Upper lobe of right lung (tissue), 1 donor: ENCODE results near the gene DUSP14. TPM values are rescaled to one million over a fixed set of nuclear protein-coding genes. Genes with fewer than 3 reads are reported as not detected.

Source experiments
- ATAC-seq: fragments of 200-7000 bp; cut with Tn5 transposase; one replicate; pipeline ENCODE4 v1.9.1; 2020; ENCODE audit warnings: mild to moderate bottlenecking, moderate library complexity
- DNase-seq: peaks from one replicate; pipeline ENCODE4 v3.0.0-alpha.2; 2020
- H3K27ac ChIP-seq: fragments of 200-600 bp; one replicate; pipeline ENCODE4 v1.8.0; 2022
- H3K27me3 ChIP-seq: fragments of 200-600 bp; one replicate; pipeline ENCODE4 v1.8.0; 2022; ENCODE audit warnings: mild to moderate bottlenecking
- H3K36me3 ChIP-seq: fragments of 200-600 bp; one replicate; pipeline ENCODE4 v1.8.0; 2022
- H3K4me1 ChIP-seq: fragments of 200-600 bp; one replicate; pipeline ENCODE4 v1.8.0; 2022
- H3K4me3 ChIP-seq: fragments of 200-600 bp; one replicate; pipeline ENCODE4 v1.8.0; 2022; ENCODE audit warnings: mild to moderate bottlenecking
- H3K9me3 ChIP-seq: fragments of 200-600 bp; one replicate; pipeline ENCODE4 v1.8.0; 2022
- intact Hi-C: fragments of 100-400 bp; cut with DNase I; formaldehyde crosslinking; loops from one replicate; pipeline ENCODE4 v1.11.0; 2022
- total RNA-seq: library from RNA; stranded (reverse); fragmentation: NEBNext Ultra II Directional; extraction: Animal tissue kit (Norgen Biotek cat#: 25700); gene quantifications from one replicate; pipeline ENCODE4 v1.2.1, GENCODE V29; 2021
- TF ChIP-seq, protein P1 (sequence below): fragments of 200-600 bp; IDR thresholded peaks from one replicate; pipeline ENCODE4 v1.8.0; 2022; ENCODE audit warnings: antibody characterized with exemption
- donor health status: DM: no; HTN: yes; CAD: no; lungs with severe emphysema.

DUSP14 gene
- total RNA-seq, 1 donor from 2014 or later, result 9.0 TPM

DNA sequence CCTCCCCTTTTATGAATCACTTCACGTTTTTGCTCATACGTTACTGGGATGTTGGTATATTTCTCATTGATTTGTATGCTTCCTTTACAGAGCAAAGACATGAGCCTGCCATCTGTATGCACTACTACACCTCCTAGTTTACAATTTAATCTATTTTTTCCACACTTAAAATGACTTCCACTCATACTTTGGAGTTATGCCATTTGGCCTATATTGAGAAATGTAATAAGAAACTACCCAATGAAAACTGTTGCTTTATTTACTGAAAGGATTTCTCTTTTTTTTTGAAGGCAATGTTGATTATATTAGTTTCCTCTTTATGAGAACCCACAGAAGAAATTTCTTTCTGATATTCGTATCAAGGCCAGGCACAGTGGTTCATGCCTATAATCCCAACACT, 43.1 kb downstream of the DUSP14 start:
- Histone ChIP-seq H3K27ac (no peak overlapping the region), H3K27me3 (no peaks in the 10 kb centered on the region), H3K4me3 (no peak overlapping the region), H3K4me1 (no peaks in the 10 kb centered on the region), H3K36me3 (peaks cover 90% of the 10 kb centered on the region), H3K9me3 (no peaks in the 10 kb centered on the region)
- ATAC-seq (no peak), DNase-seq (no peak)
- intact Hi-C loops, result no loop called here
- TF ChIP-seq, protein P1, sequence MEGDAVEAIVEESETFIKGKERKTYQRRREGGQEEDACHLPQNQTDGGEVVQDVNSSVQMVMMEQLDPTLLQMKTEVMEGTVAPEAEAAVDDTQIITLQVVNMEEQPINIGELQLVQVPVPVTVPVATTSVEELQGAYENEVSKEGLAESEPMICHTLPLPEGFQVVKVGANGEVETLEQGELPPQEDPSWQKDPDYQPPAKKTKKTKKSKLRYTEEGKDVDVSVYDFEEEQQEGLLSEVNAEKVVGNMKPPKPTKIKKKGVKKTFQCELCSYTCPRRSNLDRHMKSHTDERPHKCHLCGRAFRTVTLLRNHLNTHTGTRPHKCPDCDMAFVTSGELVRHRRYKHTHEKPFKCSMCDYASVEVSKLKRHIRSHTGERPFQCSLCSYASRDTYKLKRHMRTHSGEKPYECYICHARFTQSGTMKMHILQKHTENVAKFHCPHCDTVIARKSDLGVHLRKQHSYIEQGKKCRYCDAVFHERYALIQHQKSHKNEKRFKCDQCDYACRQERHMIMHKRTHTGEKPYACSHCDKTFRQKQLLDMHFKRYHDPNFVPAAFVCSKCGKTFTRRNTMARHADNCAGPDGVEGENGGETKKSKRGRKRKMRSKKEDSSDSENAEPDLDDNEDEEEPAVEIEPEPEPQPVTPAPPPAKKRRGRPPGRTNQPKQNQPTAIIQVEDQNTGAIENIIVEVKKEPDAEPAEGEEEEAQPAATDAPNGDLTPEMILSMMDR, result no peak

DNA sequence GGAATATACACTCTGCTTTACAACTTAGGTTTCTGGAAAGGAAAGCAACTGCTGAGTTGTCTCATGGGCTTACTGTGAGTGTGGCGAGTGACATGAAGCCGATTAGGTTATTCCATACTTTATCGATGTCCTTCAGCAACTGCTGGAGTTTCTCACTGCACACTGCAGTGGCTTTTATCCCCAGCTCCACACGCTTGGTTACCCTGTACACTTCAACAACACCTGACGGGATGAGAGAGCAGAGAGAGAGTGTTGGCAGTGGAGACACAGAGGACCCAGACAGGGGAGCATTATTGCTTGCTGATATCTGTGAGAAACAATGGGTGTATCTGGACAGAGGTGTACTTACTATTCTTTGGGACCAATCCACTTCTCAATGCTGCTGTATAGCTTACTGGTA, 46.2 kb downstream of the DUSP14 start:
- intact Hi-C loops, result no loop called here
- Histone ChIP-seq H3K27ac (no peak overlapping the region), H3K27me3 (no peaks in the 10 kb centered on the region), H3K4me1 (no peaks in the 10 kb centered on the region), H3K9me3 (no peaks in the 10 kb centered on the region), H3K36me3 (peaks cover 94% of the 10 kb centered on the region), H3K4me3 (no peak overlapping the region)
- TF ChIP-seq, protein P1, result no peak
- no peak for ATAC-seq
- DNase-seq, result no peak

DNA sequence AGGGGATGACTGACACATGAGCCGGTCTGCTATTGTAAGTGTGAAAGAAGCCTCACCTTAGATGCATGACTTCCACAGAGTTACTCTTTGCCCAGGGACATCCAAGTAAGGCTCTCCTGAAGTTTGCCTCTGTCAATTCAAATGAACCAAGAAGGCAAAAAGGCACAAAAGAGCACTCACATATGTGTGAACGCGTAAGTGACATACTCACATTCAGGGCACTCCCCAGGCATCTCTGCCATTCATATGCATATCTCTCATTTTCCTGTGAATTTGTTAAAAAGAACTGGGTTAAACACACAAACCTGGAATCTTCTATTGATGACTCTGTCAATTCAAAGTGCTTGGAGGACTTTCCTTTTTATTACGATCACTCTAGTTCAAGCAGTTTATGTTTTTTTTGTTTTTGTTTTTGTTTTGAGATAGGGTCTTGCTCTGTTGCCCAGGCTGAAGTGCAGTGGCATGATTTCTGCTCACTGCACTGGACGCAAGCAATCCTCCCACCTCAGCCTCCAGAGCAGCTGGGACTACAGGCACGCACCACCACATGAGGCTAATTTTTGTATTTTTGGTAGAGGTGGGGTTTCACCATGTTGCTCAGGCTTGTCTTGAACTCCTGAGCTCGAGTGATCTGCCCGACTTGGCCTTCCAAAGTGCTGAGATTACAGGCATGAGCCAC, 49.4 kb downstream of the DUSP14 start:
- Histone ChIP-seq H3K27me3 (no peaks in the 10 kb centered on the region), H3K27ac (no peak overlapping the region), H3K4me3 (no peak overlapping the region), H3K4me1 (no peaks in the 10 kb centered on the region), H3K36me3 (peaks cover 86% of the 10 kb centered on the region), H3K9me3 (no peaks in the 10 kb centered on the region)
- no peak for ATAC-seq
- DNase-seq, result no peak
- intact Hi-C loops, result no loop called here
- TF ChIP-seq, protein P1, result no peak

DNA sequence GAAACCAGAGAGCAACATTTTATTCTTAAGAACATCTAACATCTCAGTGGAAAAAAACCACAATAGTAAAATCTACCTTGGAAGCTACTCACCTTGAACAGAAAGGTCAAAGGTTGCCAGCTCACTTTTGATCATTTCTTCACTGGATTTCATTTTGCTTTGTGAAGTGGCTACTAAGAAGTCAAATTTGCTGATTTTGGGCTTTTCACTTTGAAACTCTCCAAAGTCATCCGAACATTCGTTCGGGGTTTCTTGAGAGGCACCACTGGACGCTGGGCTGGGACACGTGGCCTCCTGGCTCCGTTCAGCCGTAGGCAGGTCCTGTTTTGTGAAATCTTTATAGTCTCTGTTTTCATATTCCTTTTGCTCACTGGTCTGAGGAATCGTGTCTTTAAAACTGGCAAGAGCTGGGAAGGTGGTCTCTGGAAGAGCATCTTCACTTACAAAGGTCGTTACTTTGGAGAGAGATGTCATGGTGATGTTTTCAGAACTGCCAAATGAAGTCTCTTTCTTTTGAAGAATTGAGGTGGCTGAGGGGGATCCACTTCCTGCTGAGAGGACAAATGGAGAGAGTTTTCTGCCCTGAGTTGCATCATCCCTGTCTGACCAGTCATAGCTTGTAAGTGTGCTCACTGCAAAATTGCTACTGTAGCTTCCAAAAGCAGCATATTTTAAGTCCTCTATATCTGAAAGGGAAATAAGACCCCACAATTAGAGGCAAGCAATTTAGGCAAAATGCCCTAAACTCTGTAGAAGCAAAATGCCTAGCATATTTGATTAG, 52.4 kb downstream of the DUSP14 start:
- intact Hi-C loops, result no loop called here
- ATAC-seq, result no peak
- no peaks in the 10 kb centered on the region for H3K4me1 ChIP-seq

DNA sequence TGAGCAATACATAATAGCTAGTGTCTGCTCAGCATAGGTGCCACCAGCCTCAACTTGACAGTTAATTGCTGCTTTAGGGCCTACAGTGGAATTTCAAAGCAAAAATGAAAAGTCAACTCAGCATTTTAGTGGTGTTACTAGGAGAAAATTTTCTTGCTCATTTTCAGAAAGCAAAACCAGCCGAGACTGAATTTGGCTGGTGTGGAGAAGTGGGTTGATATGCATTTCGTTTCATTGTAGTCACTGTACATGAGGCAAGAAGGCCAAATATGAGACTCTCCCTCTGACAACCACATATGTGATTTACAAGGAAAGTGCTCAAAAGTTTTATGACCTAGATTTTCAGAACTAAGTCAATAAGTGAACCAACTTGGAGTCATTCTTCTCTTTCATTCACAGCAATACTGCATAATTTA, 54.0 kb downstream of the DUSP14 start:
- Histone ChIP-seq H3K4me3 (no peak overlapping the region), H3K27me3 (no peaks in the 10 kb centered on the region), H3K36me3 (peaks cover 45% of the 10 kb centered on the region), H3K9me3 (no peaks in the 10 kb centered on the region), H3K27ac (no peak overlapping the region), H3K4me1 (no peaks in the 10 kb centered on the region)
- no peak for DNase-seq
- intact Hi-C loops, result no loop called here
- ATAC-seq, result no peak
- TF ChIP-seq, protein P1, result no peak

More for the DNA sequence above, 52.4 kb downstream of the DUSP14 start:
- Histone ChIP-seq H3K4me3 (no peak overlapping the region), H3K27ac (no peak overlapping the region), H3K36me3 (peaks cover 56% of the 10 kb centered on the region), H3K27me3 (no peaks in the 10 kb centered on the region), H3K9me3 (no peaks in the 10 kb centered on the region)
- TF ChIP-seq, protein P1, result no peak
- no peak for DNase-seq
